ENCODE results near the gene SRRM2. TPM values are rescaled to one million over a fixed set of nuclear protein-coding genes. Genes with fewer than 3 reads are reported as not detected.
A peak's percentile ranks its signal among the peaks of the same experiment; 100 is the strongest.

The SRRM2 gene
- polyA plus RNA-seq, 3 donors = 19.0 to 1,186 (median 31.8) TPM

DNA sequence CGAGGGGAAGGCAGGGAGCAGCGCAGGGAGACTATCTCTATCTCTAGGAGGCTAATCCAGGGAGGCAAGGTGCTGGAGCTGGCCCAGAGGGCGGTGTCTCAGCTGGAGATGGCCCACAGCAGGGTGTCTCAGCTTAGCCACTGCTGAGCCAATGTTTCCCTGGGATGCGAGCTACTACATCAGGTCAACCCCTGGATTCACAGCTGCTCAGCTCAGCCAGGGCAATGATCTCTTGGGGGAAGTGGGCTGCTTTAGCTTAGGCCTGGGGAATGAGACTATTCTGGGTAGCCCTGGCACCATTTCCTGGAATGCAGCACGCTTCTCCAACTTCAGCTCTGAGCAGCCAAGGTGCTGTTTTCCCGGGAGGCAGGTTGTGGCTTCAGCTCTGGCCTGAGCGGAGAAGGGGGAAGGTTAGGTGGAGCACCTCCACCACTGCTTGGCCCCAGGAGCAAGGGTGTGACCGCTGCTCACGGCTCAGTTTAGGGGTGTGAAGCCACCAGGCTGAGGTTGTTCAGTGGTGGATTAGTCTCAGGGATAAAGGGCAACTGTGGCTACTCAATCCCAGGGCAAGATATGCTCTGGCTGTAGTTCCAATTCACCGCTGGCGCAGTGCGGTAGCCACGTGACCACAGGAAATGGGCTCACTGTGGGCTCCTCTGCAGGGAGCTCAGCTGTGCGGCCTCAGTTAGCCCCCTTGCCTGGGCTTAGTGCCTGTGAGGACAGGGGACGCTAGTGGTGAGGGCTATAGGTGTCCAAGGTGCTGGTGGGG is 59.4 kb downstream of the SRRM2 start:
- Histone ChIP-seq H3K9ac (ENCODE audit: insufficient read depth, low read length, poor library complexity, severe bottlenecking) (no peak overlapping the region), H3K36me3 (replicated peaks in 1 of 2; ENCODE audit: control insufficient read depth in 1 of 2, insufficient read depth in 2 of 2, low read length in 2 of 2) (no peaks in the 10 kb centered on the region)

GRCh38 chr16:2813771-2814221 is 61.4 kb downstream of the SRRM2 start:
- Mint-ChIP-seq H3K36me3 (no peaks in the 10 kb centered on the region), H3K4me3 (no peak overlapping the region), H3K27me3 (ENCODE audit: low read depth in 3 of 3) (peaks cover 10 to 23% (median 12%) of the 10 kb centered on the region in 3 donors), H3K9me3 (peaks cover 0 to 1% (median 0%) of the 10 kb centered on the region in 7 donors), H3K27ac (no peak overlapping the region), H3K4me1 (peaks cover 8% of the 10 kb centered on the region)
- intact Hi-C loops (cut with micrococcal nuclease) = no loop called here
- 64% methylated on average over 6 of the region's 7 CpGs for WGBS (ENCODE audit: insufficient coverage)
- H3K36me3 ChIP-seq (replicated peaks in 1 of 2; ENCODE audit: control insufficient read depth in 1 of 2, insufficient read depth in 2 of 2, low read length in 2 of 2) = no peaks in the 10 kb centered on the region
- no peak for DNase-seq
- TF ChIP-seq, protein P1, sequence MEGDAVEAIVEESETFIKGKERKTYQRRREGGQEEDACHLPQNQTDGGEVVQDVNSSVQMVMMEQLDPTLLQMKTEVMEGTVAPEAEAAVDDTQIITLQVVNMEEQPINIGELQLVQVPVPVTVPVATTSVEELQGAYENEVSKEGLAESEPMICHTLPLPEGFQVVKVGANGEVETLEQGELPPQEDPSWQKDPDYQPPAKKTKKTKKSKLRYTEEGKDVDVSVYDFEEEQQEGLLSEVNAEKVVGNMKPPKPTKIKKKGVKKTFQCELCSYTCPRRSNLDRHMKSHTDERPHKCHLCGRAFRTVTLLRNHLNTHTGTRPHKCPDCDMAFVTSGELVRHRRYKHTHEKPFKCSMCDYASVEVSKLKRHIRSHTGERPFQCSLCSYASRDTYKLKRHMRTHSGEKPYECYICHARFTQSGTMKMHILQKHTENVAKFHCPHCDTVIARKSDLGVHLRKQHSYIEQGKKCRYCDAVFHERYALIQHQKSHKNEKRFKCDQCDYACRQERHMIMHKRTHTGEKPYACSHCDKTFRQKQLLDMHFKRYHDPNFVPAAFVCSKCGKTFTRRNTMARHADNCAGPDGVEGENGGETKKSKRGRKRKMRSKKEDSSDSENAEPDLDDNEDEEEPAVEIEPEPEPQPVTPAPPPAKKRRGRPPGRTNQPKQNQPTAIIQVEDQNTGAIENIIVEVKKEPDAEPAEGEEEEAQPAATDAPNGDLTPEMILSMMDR (IDR thresholded peaks at IDR 0.05) = no peak
- no peaks in the 10 kb centered on the region for H3K9me3 ChIP-seq (replicated peaks in 1 of 2; ENCODE audit: control insufficient read depth in 1 of 2, insufficient read depth in 1 of 2, low read length in 2 of 2)
- no peaks in the 10 kb centered on the region for H4K20me1 ChIP-seq (ENCODE audit: insufficient read depth, low read length)
- no peak overlapping the region for H3K4me2 ChIP-seq (replicated peaks; ENCODE audit: extremely low read depth, low read length, poor library complexity, severe bottlenecking)
- H3K27ac ChIP-seq (ENCODE audit: low read depth in 1 of 2, low read length in 2 of 2) = no peak overlapping the region
- H2AFZ ChIP-seq (ENCODE audit: insufficient read depth, low read depth, low read length, poor library complexity, severe bottlenecking) = no peak overlapping the region
- peaks cover 5 to 12% of the 10 kb centered on the region in 2 donors for H3K4me1 ChIP-seq (ENCODE audit: control insufficient read depth in 1 of 2, insufficient read depth in 2 of 2, low read length in 2 of 2)
- H3K4me3 ChIP-seq (replicated peaks in 1 of 3; ENCODE audit: low read depth in 2 of 3, low read length in 3 of 3) = no peak overlapping the region
- no peaks in the 10 kb centered on the region for H3K79me2 ChIP-seq (ENCODE audit: insufficient read depth, low read length)
- H3K9ac ChIP-seq (ENCODE audit: insufficient read depth, low read length, poor library complexity, severe bottlenecking) = no peak overlapping the region
- peaks cover 0 to 5% of the 10 kb centered on the region in 2 donors for H3K27me3 ChIP-seq (ENCODE audit: control insufficient read depth in 2 of 2, insufficient read depth in 2 of 2, low read length in 2 of 2)

More for the DNA sequence above, 59.4 kb downstream of the SRRM2 start:
- peaks cover 5 to 12% of the 10 kb centered on the region in 2 donors for H3K4me1 ChIP-seq (ENCODE audit: control insufficient read depth in 1 of 2, insufficient read depth in 2 of 2, low read length in 2 of 2)
- Mint-ChIP-seq H3K36me3 (no peaks in the 10 kb centered on the region), H3K9me3 (peaks cover 0 to 7% (median 0%) of the 10 kb centered on the region in 7 donors), H3K4me1 (peaks cover 8% of the 10 kb centered on the region), H3K27ac (peak overlapping the region in 1 of 7 donors; percentile 74), H3K4me3 (no peak overlapping the region), H3K27me3 (ENCODE audit: low read depth in 3 of 3) (peaks cover 13 to 30% (median 14%) of the 10 kb centered on the region in 3 donors)
- intact Hi-C loops (cut with micrococcal nuclease) = no loop called here
- H3K27ac ChIP-seq (ENCODE audit: low read depth in 1 of 2, low read length in 2 of 2) = no peak overlapping the region
- TF ChIP-seq, protein P1 (IDR thresholded peaks at IDR 0.05) = no peak
- H3K79me2 ChIP-seq (ENCODE audit: insufficient read depth, low read length) = no peaks in the 10 kb centered on the region
- no peak overlapping the region for H3K4me3 ChIP-seq (replicated peaks in 1 of 3; ENCODE audit: low read depth in 2 of 3, low read length in 3 of 3)
- no peak for DNase-seq
- no peak overlapping the region for H2AFZ ChIP-seq (ENCODE audit: insufficient read depth, low read depth, low read length, poor library complexity, severe bottlenecking)
- no peak overlapping the region for H3K4me2 ChIP-seq (replicated peaks; ENCODE audit: extremely low read depth, low read length, poor library complexity, severe bottlenecking)
- H3K9me3 ChIP-seq (replicated peaks in 1 of 2; ENCODE audit: control insufficient read depth in 1 of 2, insufficient read depth in 1 of 2, low read length in 2 of 2) = no peaks in the 10 kb centered on the region
- H4K20me1 ChIP-seq (ENCODE audit: insufficient read depth, low read length) = no peaks in the 10 kb centered on the region
- peaks cover 0 to 5% of the 10 kb centered on the region in 2 donors for H3K27me3 ChIP-seq (ENCODE audit: control insufficient read depth in 2 of 2, insufficient read depth in 2 of 2, low read length in 2 of 2)
- WGBS (ENCODE audit: insufficient coverage) = 82% methylated on average over 13 of the region's 15 CpGs

All from CD14-positive monocyte (primary cell).